Midbrain (tissue), 1 donor: ENCODE data around the gene PDE6C.

Experiments used
- DNase-seq: peaks from one replicate; lab custom pipeline; 2025; lab: John Stamatoyannopoulos, UW

Gene PDE6C

GRCh38 chr10:93594518-93594917, 17.8 kb upstream of the PDE6C start:
- DNase-seq: no peak

DNA sequence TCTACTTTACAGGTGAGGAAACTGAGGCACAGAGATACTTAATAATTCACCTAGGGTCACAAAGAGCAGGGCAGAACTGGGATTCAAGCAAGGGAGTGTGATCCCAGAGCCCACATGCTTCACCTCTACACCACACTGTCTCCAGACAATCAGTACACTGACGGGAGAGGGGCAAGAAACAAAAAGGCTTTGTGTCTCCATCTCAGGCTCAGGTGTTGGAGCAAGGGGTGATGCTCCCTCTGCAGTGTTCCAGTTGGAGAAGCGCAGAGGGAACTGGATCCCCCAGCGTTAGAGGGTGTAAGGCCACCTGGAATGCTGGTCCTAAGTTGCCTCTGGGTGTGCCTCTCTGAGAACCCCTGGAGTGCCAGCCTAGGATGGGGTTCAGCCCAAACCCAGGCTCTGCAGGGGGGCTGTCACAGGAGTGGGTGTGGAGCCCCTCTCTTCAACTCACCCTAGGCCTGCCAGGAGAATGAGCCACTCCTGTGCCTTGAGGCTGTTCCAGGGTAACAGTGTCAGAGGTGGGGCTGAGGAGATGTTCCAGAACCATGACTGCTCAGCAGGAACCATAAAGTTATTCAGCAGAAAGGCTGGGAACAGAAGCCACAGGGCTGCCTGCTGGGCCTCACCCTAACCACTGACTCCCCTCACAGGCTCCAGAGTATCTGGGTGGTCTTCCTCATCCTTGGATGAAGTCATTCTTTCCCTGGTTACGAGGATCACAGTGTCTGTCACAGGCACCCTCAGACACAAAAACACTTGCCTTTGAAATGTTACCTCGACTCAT, 16.8 kb upstream of the PDE6C start:
- no peak for DNase-seq

DNA sequence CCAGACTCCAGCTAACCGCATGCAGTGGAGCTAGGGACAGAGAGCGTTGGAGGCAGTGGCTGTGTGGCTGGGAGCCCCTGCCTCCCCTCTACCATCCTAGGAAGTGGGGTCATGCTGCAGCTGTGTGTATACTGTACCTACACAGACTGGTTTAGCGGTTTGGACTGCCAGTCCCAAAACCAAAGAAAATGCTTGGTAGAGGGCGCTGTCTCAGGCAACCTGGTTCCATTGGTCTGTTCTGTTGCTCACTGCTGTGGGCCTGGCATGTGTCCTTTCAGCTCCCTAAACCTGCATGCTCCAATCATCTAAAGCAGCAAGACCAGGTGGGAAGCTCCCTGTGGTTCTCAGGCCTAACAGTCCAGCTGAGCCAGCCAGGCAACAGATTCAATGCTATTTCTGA, 15.8 kb upstream of the PDE6C start:
- no peak for DNase-seq

GRCh38 chr10:93597075-93597599, 15.2 kb upstream of the PDE6C start:
- no peak for DNase-seq

DNA sequence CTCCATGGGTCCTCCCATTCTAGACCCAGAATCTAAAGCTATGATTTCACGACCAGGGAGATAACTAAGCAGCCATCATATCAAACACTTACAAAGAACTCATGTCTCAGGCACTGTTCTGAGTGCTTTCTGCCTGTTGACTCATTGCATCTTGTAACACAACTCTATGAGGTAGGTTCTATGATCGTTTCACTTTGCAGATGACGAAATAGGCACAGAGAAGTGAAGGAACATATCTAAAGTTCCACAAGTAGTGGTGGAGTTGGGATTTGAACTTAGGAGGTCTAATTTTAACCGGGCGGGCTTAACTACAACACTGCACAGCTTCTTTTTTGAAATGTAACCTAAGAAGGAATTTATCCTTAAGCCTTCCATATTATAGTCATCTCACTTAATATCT, 14.2 kb upstream of the PDE6C start:
- DNase-seq: no peak

GRCh38 chr10:93599335-93599734, 13.0 kb upstream of the PDE6C start:
- no peak for DNase-seq

DNA sequence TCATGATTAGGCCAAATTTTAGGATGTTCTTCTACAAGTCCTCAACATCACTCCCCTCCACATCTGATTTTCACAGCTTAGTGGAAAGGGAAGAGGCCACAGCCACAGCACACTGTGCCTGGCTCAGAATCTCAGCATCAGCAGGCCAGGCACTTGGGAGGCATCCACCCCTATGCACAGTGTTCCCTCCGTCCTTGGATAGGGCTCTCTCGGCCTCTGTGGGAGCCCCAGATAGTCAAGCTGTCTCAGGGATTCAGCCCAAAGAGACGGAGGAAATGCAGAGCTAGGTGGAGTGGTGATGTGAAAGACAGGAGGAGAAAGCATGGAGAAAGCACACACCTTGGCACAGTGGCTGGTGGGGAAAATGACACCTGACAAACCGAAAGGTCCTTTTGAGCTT, 12.6 kb upstream of the PDE6C start:
- no peak for DNase-seq

DNA sequence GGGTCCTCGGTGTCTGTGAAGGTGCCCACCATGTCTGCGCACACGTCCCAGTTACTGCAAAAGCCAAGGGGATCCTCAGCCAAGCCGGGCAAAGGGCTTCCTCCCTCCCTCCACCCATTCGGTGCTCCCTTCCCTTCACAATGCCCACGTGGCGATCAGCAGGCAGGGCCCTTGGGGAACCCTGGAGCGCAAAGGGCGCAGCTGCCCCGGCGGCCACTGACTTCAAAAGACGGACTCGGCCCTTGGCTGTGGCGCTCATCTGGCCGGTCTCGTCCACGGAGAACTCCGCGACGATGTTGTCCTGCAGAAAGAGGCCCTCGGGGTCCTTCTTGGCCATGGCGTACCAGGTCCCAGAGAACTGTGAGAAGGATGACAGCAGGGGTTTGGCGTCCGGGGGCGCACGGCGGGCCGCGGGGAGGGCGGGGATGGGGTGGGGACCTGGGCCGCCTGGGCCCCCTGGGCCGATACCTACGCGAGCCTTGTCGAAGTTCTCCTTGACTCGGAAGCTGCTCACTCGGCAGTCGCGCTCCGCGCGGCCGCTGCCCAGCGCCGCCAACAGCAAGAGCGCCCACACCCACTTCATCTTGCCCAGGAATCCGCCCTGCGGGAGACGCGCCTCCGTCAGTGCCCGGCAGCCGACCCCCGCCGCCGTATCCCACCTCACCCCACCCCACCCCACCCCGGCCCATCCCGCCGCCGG, 11.7 kb upstream of the PDE6C start:
- no peak for DNase-seq

DNA sequence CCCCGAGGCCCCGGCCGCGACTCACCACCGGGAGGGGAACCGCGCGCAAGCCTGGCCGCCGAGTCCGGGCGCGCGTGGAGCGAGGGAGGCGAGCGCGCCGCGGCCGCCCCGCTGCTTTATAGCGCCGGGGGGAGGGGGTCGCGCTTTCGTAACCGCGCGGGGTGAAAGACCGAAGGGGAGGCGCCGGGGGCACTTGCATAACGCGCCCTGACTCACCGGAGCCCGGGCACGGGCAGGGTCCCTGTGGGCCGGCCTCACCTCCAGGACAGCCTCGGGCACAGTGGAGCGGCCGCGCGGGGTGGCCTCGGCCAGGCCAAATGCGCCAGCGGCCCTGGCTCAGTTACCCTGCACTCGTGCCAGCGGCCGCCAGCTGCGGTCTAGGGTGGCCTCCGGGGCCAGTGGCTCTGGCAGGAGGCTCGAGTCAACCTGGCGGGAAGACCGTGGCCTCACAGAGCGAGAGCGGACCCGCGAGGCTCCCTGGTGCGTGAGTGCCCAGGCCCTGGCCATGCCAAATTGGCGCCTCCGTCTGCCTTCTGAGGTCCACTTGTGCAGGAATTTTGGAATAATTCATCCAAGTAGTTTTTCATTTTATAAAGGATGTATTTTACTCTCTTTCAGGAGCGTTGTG, 11.1 kb upstream of the PDE6C start, which contains the start of gene RBP4:
Gene RBP4 (minus strand): TSS at position 90 of the 628 bp plus-strand sequence. CDS start 207 bp downstream, outside the sequence.
- no peak for DNase-seq

DNA sequence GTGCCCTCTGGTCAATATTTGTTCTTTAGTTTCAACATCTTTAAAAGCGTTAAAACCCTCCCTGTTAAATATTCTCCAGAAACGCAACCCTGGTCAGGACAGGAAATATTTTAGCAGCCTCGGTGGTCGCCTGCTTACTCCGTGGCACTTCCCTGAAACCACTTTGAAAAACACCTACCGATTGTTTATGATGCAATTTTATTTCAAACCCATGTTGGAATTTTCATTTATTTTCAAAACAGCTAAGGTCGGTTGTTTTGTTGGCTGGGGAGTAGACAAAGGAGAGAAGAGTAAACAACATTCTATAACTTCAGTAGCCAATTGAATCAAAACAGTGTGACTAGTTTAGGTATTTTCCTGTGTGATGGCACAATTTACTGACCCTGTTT, 10.6 kb upstream of the PDE6C start:
- no peak for DNase-seq

DNA sequence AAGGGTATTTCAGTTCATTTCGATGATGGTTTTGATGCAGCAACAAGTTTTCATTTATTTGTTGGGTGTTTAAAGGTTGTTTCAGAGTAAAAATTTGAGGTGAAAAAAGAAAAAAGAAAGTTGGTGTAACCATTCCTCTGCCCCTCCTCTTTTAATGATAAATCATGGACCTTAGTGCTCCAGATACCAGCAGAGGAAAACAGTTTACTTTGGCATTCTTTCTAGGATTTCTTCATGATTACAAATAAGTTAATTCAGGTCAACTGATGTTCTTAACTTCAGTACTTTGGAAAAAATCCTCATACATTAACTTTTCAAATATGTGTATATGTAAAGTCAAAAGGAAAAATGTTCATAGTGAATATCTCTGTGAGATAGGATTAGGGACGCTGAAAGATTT, 9.3 kb upstream of the PDE6C start:
- DNase-seq: no peak

- no peak for DNase-seq
These were observed 8.2 kb upstream of the PDE6C start for GRCh38 chr10:93604146-93604545.

DNA sequence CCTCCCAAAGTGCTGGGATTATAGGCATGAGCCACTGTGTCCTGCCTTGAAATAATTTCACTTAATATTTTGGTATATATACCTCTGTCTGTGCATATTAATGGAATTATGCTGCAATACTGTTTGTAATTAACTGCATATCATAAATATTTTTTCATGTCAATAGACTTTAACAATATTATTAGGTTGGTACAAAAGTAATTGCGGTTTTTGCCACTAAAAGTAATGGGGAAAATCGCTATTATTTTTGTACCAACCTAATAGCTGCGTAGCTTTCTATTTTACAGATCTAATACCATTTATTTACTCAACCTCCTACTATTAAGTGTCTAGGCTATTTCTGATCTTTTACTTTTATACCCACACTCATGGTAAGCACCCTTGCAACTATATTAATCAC, 3.9 kb upstream of the PDE6C start:
- DNase-seq: no peak

- DNase-seq: no peak
These were observed 789 bp downstream of the PDE6C start for GRCh38 chr10:93613126-93613525.

DNA sequence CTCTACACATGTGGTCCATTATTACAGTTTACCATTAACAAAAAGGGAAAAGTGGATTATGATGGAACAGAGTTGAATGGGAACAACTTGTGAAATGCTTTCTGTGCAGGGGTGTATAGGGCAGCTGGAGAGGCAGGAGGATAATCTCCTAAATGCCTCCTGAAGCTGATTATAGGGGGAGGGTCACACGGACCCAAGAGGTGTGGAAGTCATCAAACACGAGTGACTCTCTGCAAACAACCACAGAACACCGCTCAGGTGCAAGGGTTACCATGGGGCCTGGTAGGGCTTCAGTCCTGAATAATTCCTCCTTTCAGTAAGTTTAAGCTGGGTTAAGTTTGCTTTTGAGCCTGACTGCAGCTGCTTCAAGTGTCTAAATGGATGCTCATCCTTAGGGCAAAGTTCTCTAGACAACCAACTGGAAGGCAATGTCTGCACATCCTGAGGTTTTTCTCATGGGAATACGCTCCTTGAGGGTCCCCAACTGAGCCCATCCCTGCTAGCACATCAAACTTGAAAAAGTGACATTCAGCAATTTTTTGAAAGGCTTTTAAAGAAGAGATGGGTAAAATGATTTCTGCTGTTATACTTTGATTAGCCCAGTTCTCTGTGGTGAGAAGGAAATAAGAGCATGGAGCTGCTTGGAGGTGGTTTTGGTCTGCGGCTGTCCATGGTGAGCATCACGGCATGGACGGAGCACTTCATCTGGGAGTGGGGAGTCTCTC, 1.9 kb downstream of the PDE6C start:
- DNase-seq: no peak

DNA sequence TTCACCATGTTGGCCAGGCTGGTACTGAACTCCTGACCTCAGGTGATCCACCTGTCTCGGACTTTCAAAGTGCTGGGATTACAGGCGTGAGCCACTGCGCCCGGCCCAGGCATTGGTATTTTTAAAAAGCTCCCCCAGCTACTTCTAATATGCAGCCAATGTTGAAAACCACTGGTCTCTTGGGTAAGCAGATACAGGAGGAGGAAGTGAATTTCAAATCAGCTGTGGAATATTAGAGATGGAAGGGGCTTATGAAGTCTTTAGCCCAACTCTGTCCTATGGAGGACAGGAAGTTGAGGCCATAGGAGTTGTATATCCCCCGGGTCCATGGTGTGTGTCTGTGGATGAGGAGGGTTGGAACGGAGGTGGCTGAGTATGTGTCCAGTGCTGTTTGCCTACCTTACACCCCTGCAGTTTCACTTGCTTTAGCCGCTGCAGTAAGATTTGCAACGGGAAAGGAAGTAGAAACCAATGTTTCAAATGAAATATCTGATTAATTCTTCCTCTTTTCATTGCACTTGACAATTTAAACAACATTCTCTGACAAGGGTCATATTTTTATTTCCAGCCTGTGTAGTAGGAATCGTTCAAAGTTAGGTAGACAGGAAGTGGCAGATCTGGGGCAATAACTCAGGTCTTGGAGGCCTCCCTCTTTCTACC, 3.4 kb downstream of the PDE6C start:
- no peak for DNase-seq

GRCh38 chr10:93620925-93621324, 8.6 kb downstream of the PDE6C start:
- DNase-seq: no peak

DNA sequence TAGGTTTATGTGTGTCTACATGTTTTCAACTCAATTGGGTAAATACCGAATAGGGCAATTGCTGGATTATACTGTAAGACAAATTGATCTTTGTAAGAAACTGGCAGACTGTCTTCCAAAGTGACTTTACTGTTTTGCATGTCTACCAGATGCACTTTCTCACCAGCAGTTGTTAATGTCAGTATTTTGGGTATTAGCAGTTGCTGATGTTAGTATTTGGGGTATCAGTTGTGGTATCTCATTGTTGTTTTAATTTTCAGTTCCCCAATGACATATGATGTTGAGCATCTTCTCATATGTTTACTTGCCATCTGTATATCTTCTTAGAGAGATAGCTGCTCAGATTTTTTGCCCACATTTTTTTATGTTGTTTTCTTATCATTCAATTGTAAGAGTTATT, 10.6 kb downstream of the PDE6C start:
- no peak for DNase-seq

- no peak for DNase-seq
These were observed 16.5 kb downstream of the PDE6C start for GRCh38 chr10:93628858-93629257.

DNA sequence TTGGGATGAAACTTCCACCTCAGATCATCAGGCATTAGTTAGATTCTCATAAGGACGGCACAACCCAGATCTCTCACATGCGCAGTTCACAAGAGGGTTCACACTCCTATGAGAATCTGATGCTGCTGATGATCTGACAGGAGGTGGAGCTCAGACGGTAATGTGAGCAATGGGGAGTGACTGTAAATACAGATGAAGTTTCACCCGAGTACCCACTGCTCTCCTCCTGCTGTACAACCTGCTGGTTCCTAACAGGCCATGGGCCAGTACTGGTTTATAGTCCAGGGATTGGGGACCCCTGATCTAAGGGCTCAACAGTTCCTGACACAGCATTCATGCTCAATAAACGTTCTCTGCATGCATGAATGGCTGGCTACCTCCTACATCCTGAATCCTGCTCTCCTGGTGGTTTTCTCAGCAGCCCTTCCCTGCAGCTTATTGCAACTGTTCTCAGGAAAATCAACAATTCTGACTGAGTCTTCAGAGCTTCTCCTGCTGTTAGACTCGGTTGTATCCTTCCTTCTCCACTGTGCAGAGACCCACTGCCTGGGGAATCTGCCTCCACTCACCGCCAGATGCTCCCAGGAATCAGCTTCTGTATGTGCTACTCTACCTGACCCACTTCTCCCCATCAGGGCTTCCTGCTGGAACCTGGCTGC, 17.4 kb downstream of the PDE6C start:
- DNase-seq: no peak
